ENCODE data around the gene GABARAP.

The GABARAP gene

DNA sequence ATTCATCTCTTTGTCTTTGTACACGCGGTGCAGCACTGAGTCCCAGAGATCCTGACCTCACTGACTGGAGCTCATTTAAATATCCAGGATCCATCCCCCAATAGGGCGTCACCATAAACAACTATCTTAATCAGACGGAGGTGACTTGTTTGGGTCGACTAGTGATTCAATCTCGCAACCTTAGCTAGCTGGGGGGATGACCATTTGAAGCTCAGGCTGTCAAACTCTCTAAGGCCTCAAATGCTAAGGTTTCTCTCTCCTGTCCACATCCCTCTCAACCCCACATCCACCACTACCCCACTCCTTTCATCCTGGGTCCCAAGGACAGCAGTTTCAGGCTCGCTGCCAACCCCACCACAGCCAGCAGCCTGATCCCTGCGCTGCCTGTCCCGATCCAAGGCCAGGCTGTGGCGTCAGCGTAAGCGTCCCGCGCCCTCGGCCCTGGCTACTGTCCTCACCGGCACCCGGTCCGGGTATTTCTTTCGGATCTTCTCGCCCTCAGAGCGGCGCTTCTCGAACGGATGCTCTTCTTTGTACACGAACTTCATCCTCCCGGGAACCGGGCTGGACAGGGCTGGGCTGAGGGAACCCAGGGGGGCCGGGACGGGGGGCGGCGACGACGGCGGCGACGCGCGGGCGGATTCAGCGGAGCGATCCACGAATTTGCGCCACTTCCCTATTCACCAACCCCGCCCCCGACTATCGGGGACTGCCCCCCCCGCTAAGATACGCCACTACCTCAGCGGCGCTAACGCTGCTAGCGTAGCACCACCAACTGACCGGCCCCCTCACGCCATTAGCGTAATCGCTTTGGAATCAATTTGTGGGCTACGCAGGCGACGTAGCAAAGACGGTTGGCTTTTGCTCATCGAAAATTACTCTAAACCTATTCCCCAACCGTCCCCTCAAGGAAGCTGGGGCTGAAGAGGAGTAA lies at the start of gene GABARAP:
TSS of gene GABARAP (minus strand) at position 667 of the 934 bp plus-strand sequence. CDS start at position 548, 119 bp downstream.
- peak; percentile 88 to 91 for DNase-seq (ENCODE audit: low read depth in 2 of 2, low spot score in 1 of 2)

DNA sequence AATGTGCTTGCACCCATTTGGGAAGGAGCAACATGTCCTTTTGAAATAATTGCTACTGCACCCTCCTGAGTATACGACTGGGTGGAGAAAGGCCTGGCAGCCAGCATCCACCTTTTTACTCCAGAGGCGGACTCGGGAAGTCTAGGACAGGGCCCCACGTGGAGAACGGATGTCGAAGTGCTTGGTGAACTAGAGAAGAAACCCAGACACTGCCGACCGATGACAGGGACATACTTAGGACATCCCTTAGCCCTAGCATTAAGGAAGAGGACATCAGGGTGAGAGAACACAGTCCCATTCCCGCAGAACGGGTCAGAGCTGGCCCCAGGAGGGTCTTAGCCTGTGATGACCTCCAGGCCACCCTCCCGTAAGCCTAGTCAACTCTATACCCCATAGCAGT lies 48.4 kb upstream of the GABARAP start:
- DNase-seq (ENCODE audit: low read depth in 2 of 2, low spot score in 1 of 2), result no peak

DNA sequence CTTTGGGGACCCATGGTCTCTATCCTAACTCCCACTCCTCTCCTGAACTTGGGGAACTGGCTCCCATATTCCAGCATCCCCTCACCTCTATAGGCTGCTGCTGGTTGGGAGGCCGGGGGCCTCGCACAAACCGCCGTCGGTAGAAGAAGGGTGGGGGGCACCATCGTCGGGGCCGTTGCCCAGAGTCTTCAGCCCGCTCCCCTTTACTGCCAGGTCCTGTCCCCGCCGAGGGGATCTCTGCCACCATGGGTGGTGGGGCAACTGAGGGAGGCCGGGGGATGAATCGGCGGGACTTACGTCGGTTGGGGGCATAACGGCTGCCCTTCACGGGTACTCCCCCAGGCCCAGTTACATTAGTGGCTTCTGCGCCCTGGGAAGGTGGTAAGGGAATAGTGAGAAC lies 47.9 kb upstream of the GABARAP start:
- DNase-seq (ENCODE audit: low read depth in 2 of 2, low spot score in 1 of 2), result no peak

DNA sequence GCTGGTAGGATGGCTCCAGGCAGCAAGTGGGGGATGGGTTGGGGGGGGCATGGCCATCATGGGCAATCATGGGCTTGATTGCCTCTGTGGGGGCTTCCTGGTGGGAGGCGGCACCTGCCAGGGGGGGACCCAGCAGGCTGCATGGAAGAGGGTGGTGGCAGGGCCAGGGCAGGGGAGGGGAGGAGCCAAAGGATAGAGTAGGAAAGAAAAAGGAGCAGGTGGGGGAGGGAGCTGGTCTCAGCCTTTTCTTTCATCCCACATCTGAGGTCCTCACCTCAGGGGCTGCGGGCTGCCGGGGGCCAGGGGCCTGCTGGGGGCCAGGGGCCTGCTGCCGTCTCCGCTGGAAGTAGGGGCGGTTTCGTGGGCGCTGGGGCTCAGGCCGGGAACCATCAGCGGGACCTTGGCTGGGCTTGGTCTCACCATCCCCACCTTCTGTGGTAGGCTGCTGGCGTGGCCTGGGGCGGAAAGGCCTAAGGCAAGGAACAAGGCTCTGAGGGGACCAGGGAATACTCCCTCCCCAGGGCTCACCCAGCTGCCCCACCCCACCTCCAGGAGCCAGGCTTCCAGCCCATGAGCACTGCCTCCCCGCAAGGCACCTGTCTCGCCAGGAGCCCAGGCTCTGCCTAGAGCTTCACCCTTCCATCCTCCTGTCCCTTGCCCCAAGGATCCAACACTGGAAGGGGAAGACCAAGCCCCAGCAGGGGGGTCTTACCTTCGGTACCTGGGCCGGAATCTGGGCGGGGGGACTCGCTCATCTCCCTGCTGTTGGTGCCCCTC lies 47.2 kb upstream of the GABARAP start:
- DNase-seq (ENCODE audit: low read depth in 2 of 2, low spot score in 1 of 2), result no peak

DNA sequence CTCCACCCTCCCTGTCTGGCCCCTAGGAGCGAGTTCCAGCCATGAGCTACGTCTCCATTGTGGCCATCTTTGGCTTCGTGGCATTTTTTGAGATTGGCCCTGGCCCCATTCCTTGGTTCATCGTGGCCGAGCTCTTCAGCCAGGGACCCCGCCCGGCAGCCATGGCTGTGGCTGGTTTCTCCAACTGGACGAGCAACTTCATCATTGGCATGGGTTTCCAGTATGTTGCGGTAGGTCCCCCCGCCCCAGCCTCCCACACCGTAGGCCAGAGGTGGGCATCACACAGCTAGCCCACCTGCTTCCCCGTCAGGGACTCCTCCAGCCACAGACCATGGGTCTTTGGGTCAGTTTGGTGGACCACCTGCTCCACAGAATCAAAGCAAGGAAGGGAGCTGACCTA lies 43.4 kb upstream of the GABARAP start:
- DNase-seq (ENCODE audit: low read depth in 2 of 2, low spot score in 1 of 2), result no peak

DNA sequence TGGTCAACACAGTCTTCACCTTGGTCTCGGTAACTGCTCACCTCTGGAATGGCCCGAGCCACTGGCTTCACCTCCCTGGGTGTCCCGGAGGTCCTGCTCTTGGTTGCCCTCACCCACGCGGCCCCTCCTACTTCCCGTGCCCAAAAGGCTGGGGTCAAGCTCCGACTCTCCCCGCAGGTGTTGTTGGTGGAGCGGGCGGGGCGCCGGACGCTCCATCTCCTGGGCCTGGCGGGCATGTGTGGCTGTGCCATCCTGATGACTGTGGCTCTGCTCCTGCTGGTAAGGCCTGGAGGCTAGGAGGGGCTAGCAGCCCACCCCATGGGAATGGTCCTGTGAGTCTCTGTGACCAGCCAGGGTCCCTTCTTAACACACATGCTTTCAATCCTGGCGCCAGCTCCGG lies 42.7 kb upstream of the GABARAP start:
- no peak for DNase-seq (ENCODE audit: low read depth in 2 of 2, low spot score in 1 of 2)

DNA sequence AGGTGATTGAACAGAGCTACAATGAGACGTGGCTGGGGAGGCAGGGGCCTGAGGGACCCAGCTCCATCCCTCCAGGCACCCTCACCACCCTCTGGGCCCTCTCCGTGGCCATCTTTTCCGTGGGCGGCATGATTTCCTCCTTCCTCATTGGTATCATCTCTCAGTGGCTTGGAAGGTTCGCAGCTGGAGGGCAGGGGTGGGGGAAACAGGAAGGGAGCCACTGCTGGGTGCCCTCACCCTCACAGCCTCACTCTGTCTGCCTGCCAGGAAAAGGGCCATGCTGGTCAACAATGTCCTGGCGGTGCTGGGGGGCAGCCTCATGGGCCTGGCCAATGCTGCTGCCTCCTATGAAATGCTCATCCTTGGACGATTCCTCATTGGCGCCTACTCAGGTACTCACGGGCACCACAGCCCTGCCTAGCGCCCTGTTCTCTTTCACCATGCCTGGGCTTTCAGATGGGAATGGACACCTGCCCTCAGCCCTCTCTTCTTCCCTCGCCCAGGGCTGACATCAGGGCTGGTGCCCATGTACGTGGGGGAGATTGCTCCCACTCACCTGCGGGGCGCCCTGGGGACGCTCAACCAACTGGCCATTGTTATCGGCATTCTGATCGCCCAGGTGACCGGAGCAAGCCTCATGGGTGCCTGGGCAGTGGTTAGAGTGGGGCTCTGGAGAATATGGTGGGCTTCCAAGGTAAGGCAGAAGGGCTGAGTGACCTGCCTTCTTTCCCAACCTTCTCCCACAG lies 41.4 kb upstream of the GABARAP start:
- DNase-seq (ENCODE audit: low read depth in 2 of 2, low spot score in 1 of 2), result no peak

DNA sequence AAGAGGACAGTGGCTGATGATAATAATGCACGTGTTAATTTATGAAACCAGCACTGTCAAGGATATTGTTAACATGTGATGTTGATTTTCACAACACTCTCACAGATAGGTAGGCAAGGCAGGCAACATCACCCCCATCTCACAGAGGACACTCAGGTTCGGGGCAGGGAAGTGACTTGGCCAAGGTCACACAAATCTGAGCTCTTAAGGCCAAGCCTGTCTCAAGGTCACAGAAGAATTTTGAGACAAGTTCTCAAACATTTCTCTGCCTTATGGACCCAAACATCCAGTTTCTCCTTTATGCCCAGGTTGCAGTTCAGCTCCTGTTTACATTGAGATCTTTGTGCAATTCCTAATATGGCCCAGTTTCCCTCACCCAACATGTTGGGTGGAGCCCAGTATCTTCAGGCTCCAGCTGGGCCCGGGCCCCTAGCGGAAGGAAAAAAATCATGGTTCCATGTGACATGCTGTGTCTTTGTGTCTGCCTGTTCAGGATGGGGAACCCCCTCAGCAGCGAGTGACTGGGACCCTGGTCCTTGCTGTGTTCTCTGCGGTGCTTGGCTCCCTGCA lies 40.6 kb upstream of the GABARAP start:
- no peak for DNase-seq (ENCODE audit: low read depth in 2 of 2, low spot score in 1 of 2)

DNA sequence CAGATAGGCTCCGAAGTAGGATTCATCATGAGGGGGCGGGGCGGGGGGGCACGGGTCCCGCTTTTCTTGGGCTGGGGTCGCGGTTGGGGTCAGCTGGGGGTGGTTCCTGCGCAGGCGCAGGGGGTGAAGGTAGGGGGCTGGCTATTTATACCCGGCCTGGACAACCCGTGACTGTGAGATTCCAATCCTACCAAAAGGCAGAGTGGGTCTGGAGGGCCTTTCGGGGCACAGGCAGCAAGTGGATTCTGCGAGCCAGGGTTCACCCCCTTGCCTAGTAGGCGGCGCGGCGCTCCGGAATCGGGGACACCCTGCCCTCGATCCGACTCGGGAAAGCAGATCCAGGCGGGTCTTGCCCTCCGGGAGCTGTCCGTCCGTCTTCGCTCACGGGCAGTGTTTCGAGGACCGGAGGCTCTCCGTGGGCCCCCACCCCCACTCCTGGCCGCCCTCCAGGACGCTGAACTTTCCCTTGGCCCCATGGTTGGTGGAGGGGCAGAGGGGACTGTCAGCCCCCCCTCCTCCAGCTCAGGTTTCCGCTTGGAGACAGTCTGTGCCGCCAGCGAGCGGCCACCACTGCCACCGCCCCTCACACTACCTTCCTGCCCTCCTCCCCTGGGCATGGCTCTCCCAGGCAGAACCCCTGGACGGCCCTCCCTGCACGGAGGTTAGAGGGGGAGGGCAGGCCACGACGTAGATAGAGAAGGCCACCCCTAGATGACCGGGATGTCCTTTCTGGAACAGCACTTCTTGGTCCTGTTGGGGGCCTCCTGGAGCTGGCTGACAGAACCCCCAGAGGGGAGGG lies 39.9 kb upstream of the GABARAP start:
- no peak for DNase-seq (ENCODE audit: low read depth in 2 of 2, low spot score in 1 of 2)

DNA sequence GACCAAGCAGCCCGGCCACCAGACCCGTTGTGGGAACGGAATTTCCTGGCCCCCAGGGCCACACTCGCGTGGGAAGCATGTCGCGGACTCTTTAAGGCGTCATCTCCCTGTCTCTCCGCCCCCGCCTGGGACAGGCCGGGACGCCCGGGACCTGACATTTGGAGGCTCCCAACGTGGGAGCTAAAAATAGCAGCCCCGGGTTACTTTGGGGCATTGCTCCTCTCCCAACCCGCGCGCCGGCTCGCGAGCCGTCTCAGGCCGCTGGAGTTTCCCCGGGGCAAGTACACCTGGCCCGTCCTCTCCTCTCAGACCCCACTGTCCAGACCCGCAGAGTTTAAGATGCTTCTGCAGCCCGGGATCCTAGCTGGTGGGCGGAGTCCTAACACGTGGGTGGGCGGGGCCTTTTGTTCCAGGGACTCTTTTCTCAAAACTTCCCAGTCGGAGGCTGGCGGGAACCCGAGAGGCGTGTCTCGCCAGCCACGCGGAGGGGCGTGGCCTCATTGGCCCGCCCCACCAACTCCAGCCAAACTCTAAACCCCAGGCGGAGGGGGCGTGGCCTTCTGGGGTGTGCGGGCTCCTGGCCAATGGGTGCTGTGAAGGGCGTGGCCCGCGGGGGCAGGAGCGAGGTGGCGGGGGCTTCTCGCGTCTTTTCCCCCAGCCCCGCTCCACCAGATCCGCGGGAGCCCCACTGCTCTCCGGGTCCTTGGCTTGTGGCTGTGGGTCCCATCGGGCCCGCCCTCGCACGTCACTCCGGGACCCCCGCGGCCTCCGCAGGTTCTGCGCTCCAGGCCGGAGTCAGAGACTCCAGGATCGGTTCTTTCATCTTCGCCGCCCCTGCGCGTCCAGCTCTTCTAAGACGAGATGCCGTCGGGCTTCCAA lies 39.1 kb upstream of the GABARAP start, which contains the start of gene SLC2A4:
TSS of gene SLC2A4 (plus strand) at position 645 of the 879 bp plus-strand sequence. CDS start at position 862, 217 bp downstream.
- DNase-seq (ENCODE audit: low read depth in 2 of 2, low spot score in 1 of 2), result peak; percentile 62 to 73

DNA sequence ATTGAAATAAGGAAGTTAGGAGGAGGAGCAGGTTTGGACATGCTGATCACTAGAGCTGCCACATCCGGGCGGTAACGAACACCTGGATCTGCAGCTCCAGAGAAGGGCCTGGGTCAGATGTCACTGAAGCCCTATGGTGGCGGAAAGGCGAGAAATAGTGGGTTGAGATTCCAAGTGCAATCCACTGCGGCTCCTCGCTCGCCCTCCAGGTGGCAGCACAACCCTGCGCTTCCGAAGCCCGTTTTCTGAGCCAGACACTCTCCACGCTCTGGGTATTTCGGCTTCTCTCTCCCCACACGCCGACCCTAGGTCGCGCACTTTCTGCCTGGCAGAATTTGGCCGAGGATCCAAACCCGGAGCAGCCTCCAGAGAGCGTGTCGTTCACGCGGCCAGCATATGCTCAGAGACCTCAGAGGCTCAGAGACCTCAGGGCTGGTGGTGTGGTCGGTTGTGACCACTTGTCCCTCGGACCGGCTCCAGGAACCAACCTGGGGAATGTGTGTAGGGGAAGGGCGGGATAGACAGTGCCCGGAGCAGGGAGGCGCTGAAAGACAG lies 38.3 kb upstream of the GABARAP start:
- peak; percentile 69 to 71 for DNase-seq (ENCODE audit: low read depth in 2 of 2, low spot score in 1 of 2)

DNA sequence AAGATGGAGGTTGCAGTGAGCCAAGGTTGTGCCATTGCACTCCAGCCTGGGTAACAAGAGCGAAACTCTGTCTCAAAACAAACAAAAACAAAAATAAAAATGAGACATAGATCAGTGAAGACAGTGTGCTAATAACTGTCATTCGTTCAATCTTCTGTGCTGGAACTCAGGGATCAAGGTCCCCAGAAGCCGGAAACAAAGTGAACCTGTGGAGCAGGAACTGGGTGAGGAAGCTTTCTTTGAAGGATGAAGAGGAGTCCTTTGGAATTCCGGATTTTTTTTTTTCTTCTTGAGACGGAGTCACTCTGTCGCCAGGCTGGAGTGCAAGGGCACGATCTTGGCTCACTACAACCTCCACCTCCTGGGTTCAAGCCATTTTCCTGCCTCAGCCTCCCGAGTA lies 37.2 kb upstream of the GABARAP start:
- DNase-seq (ENCODE audit: low read depth in 2 of 2, low spot score in 1 of 2), result no peak

DNA sequence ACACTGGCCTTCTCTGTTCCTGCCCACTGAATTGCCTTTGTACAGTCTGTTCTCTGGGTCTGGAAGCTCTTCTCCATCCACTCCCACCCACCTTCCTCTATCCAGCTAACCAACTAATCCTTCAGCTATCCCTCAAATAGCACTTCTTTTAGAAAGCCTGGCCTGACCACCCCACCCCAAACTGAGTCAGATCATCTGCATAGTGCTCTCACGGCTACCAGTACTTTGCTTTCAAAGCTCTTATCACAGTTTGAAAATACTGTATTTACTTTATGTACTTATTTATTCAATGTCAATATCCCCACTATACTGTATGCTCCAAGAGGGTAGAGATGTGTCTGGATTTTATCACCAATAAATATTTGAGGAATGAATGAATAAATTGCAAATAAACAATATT lies 24.5 kb upstream of the GABARAP start:
- DNase-seq (ENCODE audit: low read depth in 2 of 2, low spot score in 1 of 2), result no peak

DNA sequence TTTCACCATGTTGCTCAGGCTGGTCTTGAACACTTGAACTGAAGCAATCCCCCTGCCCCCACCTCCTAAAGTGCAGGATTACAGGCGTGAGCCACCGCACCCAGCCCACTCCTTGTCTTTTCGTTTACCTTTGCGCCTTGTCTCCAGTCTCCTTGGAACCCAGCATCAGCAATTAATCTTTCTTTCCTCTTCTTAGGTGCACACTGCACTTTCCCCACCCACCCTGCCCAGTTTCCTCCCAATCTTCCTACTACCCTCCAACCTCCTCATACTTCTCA lies 21.5 kb upstream of the GABARAP start:
- no peak for DNase-seq (ENCODE audit: low read depth in 2 of 2, low spot score in 1 of 2)

DNA sequence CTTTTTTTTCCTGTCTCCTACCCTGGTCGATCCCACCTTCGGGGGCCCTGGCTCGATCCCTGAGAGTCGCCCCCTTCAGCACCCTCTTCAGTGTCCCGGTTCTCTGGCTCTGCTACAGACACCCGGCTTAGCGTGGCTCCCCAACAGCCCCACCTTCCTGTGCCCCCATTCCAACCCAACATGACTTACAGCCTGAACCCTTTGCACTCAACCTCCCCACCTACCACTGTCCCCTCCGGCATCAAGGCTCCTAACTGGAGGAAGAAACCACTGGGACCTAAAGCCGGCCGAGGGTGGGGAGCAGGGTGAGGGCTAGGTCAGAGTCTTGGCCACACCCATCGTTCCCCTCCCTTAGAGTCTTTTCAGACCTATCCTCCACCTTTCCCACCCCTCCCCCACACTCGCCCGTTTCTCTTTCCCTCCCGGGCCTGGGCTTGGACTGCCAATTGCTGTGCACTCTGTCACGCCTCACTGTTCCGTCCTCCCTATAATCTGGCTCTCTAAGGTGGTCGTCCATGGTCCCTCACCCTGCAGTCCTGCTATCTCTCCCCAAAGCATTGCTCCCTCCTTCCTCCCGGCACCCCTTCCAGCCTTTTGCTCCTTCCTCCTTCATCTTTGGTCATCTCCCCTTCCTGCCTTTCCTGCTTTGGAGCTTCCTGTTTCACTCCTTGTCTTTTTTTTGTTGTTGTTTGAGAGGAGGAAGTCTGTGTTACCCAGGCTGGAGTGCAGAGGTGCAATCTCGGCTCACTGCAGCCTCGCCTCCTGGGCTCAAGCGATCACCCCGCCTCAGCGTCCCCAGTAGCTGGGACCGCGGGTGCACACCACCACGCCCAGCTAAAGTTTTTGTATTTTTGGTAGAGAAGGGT lies 20.9 kb upstream of the GABARAP start:
- no peak for DNase-seq (ENCODE audit: low read depth in 2 of 2, low spot score in 1 of 2)

DNA sequence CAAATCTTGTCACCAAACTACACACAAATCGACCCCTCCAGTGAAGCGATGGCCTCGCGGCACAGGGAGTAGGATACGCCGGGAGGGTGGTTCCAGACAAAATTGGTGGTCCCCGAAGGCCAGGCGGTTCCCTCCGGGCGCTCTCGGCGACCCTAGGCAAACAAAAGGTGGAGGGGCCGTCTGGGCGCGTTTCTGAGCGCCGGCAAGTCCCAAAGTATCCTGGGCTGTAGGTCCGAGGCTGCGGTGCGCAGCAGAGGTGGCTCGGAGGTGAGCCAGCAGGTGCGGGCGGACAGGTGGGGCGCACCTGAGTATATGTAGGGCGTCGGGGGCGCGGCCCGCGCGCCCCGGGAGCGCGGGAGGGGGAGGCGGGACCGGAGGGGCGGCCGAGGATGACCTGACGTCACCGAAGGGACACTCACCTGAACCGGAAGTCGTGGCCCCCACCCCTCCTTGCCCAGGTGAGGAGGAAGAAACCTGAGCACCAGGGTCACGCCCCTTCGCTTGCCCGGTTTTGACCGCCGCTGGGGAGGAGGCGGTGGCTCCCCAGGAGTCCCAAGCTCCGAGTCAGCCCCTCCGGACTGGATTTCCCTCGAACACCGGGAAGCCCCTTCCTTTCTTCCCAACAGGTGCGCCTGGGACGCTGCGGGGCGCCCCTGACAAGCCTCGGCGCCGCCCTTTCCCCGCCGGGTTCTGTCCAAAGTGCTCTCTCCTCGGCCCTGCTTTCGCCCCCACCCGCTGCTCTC lies 20.1 kb upstream of the GABARAP start, which contains the start of gene CLDN7:
TSS of gene CLDN7 (minus strand) at position 287 of the 743 bp plus-strand sequence. CDS start 435 bp downstream, outside the sequence.
- DNase-seq (ENCODE audit: low read depth in 2 of 2, low spot score in 1 of 2), result no peak
